ENCODE results near the gene GREB1. TPM values are rescaled to one million over a fixed set of nuclear protein-coding genes. Genes with fewer than 3 reads are reported as not detected.

Gene GREB1
- total RNA-seq, 2 donors from 2014 or later = 1.1 to 2.2 TPM

GRCh38 chr2:11590193-11590592 lies 56.3 kb downstream of the GREB1 start:
- Mint-ChIP-seq H3K4me1 (ENCODE audit: low read depth in 2 of 2) (no peaks in the 10 kb centered on the region), H3K9me3 (no peaks in the 10 kb centered on the region), H3K27me3 (peaks cover 4 to 6% of the 10 kb centered on the region in 2 donors), H3K27ac (no peak overlapping the region), H3K4me3 (no peak overlapping the region), H3K36me3 (no peaks in the 10 kb centered on the region)
- ATAC-seq = no peak
- no peak for DNase-seq (ENCODE audit: low spot score)

- Mint-ChIP-seq H3K9me3 (no peaks in the 10 kb centered on the region), H3K27ac (no peak overlapping the region)
Observed at GRCh38 chr2:11591091-11591490, 57.2 kb downstream of the GREB1 start.

GRCh38 chr2:11592671-11593574 lies 59.1 kb downstream of the GREB1 start:
- H3K36me3 Mint-ChIP-seq = no peaks in the 10 kb centered on the region
- H3K9me3 Mint-ChIP-seq = no peaks in the 10 kb centered on the region
- ATAC-seq (no peak), DNase-seq (ENCODE audit: low spot score) (no peak)
- no peak overlapping the region for H3K4me3 Mint-ChIP-seq
- H3K4me1 Mint-ChIP-seq (ENCODE audit: low read depth in 2 of 2) = no peaks in the 10 kb centered on the region
- no peak overlapping the region for H3K27ac Mint-ChIP-seq
- H3K27me3 Mint-ChIP-seq = no peaks in the 10 kb centered on the region

More at GRCh38 chr2:11591091-11591490, 57.2 kb downstream of the GREB1 start:
- H3K4me1 Mint-ChIP-seq (ENCODE audit: low read depth in 2 of 2) = no peaks in the 10 kb centered on the region
- H3K27me3 Mint-ChIP-seq = no peaks in the 10 kb centered on the region
- ATAC-seq (no peak), DNase-seq (ENCODE audit: low spot score) (no peak)
- no peaks in the 10 kb centered on the region for H3K36me3 Mint-ChIP-seq
- H3K4me3 Mint-ChIP-seq = no peak overlapping the region

GRCh38 chr2:11596801-11597200 lies 63.0 kb downstream of the GREB1 start:
- no peak for DNase-seq (ENCODE audit: low spot score)
- H3K4me3 Mint-ChIP-seq = no peak overlapping the region
- H3K27ac Mint-ChIP-seq = no peak overlapping the region
- no peaks in the 10 kb centered on the region for H3K4me1 Mint-ChIP-seq (ENCODE audit: low read depth in 2 of 2)
- no peaks in the 10 kb centered on the region for H3K9me3 Mint-ChIP-seq
- no peaks in the 10 kb centered on the region for H3K27me3 Mint-ChIP-seq
- H3K36me3 Mint-ChIP-seq = no peaks in the 10 kb centered on the region
- ATAC-seq = peak in 1 of 2 donors; percentile 34

- Mint-ChIP-seq H3K27me3 (no peaks in the 10 kb centered on the region), H3K4me1 (ENCODE audit: low read depth in 2 of 2) (no peaks in the 10 kb centered on the region), H3K27ac (no peak overlapping the region), H3K9me3 (no peaks in the 10 kb centered on the region), H3K4me3 (no peak overlapping the region), H3K36me3 (no peaks in the 10 kb centered on the region)
- no peak for DNase-seq (ENCODE audit: low spot score)
- ATAC-seq = no peak
Observed at GRCh38 chr2:11597538-11598225, 63.8 kb downstream of the GREB1 start.

GRCh38 chr2:11598228-11598731 lies 64.4 kb downstream of the GREB1 start:
- ATAC-seq (peak; percentile 7 to 37), DNase-seq (ENCODE audit: low spot score) (no peak)
- Mint-ChIP-seq H3K4me3 (no peak overlapping the region), H3K27me3 (no peaks in the 10 kb centered on the region), H3K9me3 (no peaks in the 10 kb centered on the region), H3K4me1 (ENCODE audit: low read depth in 2 of 2) (no peaks in the 10 kb centered on the region), H3K27ac (no peak overlapping the region), H3K36me3 (no peaks in the 10 kb centered on the region)

- ATAC-seq (no peak), DNase-seq (ENCODE audit: low spot score) (no peak)
- Mint-ChIP-seq H3K27ac (no peak overlapping the region), H3K36me3 (no peaks in the 10 kb centered on the region), H3K4me1 (ENCODE audit: low read depth in 2 of 2) (no peaks in the 10 kb centered on the region), H3K9me3 (no peaks in the 10 kb centered on the region), H3K27me3 (no peaks in the 10 kb centered on the region), H3K4me3 (no peak overlapping the region)
Observed at GRCh38 chr2:11602563-11603204, 68.8 kb downstream of the GREB1 start.

GRCh38 chr2:11610624-11611242 lies 76.9 kb downstream of the GREB1 start:
- H3K4me1 Mint-ChIP-seq (ENCODE audit: low read depth in 2 of 2) = no peaks in the 10 kb centered on the region
- H3K9me3 Mint-ChIP-seq = no peaks in the 10 kb centered on the region
- no peak overlapping the region for H3K4me3 Mint-ChIP-seq
- ATAC-seq (no peak), DNase-seq (ENCODE audit: low spot score) (no peak)
- no peaks in the 10 kb centered on the region for H3K36me3 Mint-ChIP-seq
- no peak overlapping the region for H3K27ac Mint-ChIP-seq
- H3K27me3 Mint-ChIP-seq = peaks cover 0 to 4% of the 10 kb centered on the region in 2 donors

- H3K36me3 Mint-ChIP-seq = no peaks in the 10 kb centered on the region
Observed at GRCh38 chr2:11611251-11611650, 77.4 kb downstream of the GREB1 start.

GRCh38 chr2:11612553-11613215 lies 78.8 kb downstream of the GREB1 start:
- ATAC-seq (peak in 1 of 2 donors; percentile 29), DNase-seq (ENCODE audit: low spot score) (no peak)
- H3K4me3 Mint-ChIP-seq = no peak overlapping the region
- no peaks in the 10 kb centered on the region for H3K4me1 Mint-ChIP-seq (ENCODE audit: low read depth in 2 of 2)
- no peak overlapping the region for H3K27ac Mint-ChIP-seq
- no peaks in the 10 kb centered on the region for H3K36me3 Mint-ChIP-seq
- H3K27me3 Mint-ChIP-seq = peaks cover 0 to 4% of the 10 kb centered on the region in 2 donors
- H3K9me3 Mint-ChIP-seq = no peaks in the 10 kb centered on the region

More at GRCh38 chr2:11611251-11611650, 77.4 kb downstream of the GREB1 start:
- Mint-ChIP-seq H3K27me3 (peaks cover 0 to 4% of the 10 kb centered on the region in 2 donors), H3K9me3 (no peaks in the 10 kb centered on the region), H3K4me1 (ENCODE audit: low read depth in 2 of 2) (no peaks in the 10 kb centered on the region), H3K27ac (no peak overlapping the region), H3K4me3 (no peak overlapping the region)
- DNase-seq (ENCODE audit: low spot score) (no peak), ATAC-seq (no peak)

- ATAC-seq = no peak
- peaks cover 0 to 4% of the 10 kb centered on the region in 2 donors for H3K27me3 Mint-ChIP-seq
- no peaks in the 10 kb centered on the region for H3K9me3 Mint-ChIP-seq
- no peaks in the 10 kb centered on the region for H3K36me3 Mint-ChIP-seq
- no peak overlapping the region for H3K27ac Mint-ChIP-seq
- H3K4me1 Mint-ChIP-seq (ENCODE audit: low read depth in 2 of 2) = no peaks in the 10 kb centered on the region
- no peak overlapping the region for H3K4me3 Mint-ChIP-seq
- no peak for DNase-seq (ENCODE audit: low spot score)
Observed at GRCh38 chr2:11613297-11613696, 79.5 kb downstream of the GREB1 start.

- Mint-ChIP-seq H3K9me3 (no peaks in the 10 kb centered on the region), H3K27ac (no peak overlapping the region), H3K4me1 (ENCODE audit: low read depth in 2 of 2) (no peaks in the 10 kb centered on the region), H3K4me3 (no peak overlapping the region), H3K27me3 (no peaks in the 10 kb centered on the region), H3K36me3 (no peaks in the 10 kb centered on the region)
- ATAC-seq (no peak), DNase-seq (ENCODE audit: low spot score) (no peak)
Observed at GRCh38 chr2:11615209-11615608, 81.4 kb downstream of the GREB1 start.

- Mint-ChIP-seq H3K4me1 (ENCODE audit: low read depth in 2 of 2) (no peaks in the 10 kb centered on the region), H3K27me3 (no peaks in the 10 kb centered on the region), H3K27ac (no peak overlapping the region), H3K9me3 (no peaks in the 10 kb centered on the region), H3K4me3 (no peak overlapping the region), H3K36me3 (no peaks in the 10 kb centered on the region)
- ATAC-seq = no peak
- DNase-seq (ENCODE audit: low spot score) = peak; percentile 58
Observed at GRCh38 chr2:11616097-11616687, 82.3 kb downstream of the GREB1 start.
